ENCODE results near the gene MRPS7.

MRPS7 gene

DNA sequence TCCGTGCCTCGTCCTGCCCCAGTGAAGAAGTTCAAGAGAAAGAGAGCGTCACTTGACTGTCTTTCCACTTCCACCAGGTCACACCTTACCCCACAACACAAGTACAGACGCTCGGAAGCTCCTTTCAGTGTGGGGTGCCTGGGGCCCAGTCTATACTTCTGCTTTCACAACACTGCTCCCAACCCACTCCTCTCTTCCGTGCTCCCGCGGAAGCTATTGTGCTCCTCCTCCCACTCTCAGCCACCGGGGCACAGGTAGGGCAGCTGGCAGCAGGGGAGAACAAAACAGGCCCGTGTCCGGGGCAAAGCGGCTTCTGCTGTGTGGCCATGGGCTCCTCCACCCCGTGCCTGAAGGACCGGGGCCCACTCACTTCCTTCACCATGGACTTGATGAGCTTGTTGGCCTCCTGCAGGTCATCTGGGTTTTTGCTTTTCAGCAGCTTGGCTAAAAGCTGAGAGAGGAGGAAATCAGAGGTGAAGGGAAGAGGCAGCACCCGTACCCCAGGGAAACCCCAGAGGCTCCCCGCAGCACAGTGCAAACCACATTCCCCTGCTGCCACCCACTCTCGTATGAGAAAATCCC is 19.1 kb upstream of the MRPS7 start:
- no peak for TF ChIP-seq RARB (CRISPR knock-in tag; IDR thresholded peaks at IDR 0.05)
- TF ChIP-seq TCF4 (CRISPR knock-in tag; IDR thresholded peaks at IDR 0.05; ENCODE audit: borderline replicate concordance), result no peak
- TF ChIP-seq ZFP30 (CRISPR knock-in tag; IDR thresholded peaks at IDR 0.05), result no peak
- TF ChIP-seq ZC3H10 (CRISPR knock-in tag; IDR thresholded peaks at IDR 0.05), result no peak
- TF ChIP-seq, protein P1, sequence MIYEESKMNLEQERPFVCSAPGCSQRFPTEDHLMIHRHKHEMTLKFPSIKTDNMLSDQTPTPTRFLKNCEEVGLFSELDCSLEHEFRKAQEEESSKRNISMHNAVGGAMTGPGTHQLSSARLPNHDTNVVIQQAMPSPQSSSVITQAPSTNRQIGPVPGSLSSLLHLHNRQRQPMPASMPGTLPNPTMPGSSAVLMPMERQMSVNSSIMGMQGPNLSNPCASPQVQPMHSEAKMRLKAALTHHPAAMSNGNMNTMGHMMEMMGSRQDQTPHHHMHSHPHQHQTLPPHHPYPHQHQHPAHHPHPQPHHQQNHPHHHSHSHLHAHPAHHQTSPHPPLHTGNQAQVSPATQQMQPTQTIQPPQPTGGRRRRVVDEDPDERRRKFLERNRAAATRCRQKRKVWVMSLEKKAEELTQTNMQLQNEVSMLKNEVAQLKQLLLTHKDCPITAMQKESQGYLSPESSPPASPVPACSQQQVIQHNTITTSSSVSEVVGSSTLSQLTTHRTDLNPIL (CRISPR knock-in tag; IDR thresholded peaks at IDR 0.05; ENCODE audit: low read depth), result no peak
- TF ChIP-seq ESRRG (CRISPR knock-in tag; IDR thresholded peaks at IDR 0.05), result no peak
- TF ChIP-seq ZFP3 (CRISPR knock-in tag; IDR thresholded peaks at IDR 0.05), result no peak
- TF ChIP-seq PPARA (CRISPR knock-in tag; IDR thresholded peaks at IDR 0.05; ENCODE audit: borderline replicate concordance), result no peak
- no peak for TF ChIP-seq CSDC2 (CRISPR knock-in tag; IDR thresholded peaks at IDR 0.05)
- no peak for TF ChIP-seq GLIS3 (CRISPR knock-in tag; IDR thresholded peaks at IDR 0.05)
- TF ChIP-seq, protein P2, sequence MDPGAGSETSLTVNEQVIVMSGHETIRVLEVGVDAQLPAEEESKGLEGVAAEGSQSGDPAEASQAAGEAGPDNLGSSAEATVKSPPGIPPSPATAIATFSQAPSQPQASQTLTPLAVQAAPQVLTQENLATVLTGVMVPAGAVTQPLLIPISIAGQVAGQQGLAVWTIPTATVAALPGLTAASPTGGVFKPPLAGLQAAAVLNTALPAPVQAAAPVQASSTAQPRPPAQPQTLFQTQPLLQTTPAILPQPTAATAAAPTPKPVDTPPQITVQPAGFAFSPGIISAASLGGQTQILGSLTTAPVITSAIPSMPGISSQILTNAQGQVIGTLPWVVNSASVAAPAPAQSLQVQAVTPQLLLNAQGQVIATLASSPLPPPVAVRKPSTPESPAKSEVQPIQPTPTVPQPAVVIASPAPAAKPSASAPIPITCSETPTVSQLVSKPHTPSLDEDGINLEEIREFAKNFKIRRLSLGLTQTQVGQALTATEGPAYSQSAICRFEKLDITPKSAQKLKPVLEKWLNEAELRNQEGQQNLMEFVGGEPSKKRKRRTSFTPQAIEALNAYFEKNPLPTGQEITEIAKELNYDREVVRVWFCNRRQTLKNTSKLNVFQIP (CRISPR knock-in tag; IDR thresholded peaks at IDR 0.05; ENCODE audit: borderline replicate concordance, low read depth), result no peak
- TF ChIP-seq, protein P3, sequence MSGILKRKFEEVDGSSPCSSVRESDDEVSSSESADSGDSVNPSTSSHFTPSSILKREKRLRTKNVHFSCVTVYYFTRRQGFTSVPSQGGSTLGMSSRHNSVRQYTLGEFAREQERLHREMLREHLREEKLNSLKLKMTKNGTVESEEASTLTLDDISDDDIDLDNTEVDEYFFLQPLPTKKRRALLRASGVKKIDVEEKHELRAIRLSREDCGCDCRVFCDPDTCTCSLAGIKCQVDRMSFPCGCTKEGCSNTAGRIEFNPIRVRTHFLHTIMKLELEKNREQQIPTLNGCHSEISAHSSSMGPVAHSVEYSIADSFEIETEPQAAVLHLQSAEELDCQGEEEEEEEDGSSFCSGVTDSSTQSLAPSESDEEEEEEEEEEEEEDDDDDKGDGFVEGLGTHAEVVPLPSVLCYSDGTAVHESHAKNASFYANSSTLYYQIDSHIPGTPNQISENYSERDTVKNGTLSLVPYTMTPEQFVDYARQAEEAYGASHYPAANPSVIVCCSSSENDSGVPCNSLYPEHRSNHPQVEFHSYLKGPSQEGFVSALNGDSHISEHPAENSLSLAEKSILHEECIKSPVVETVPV (CRISPR knock-in tag; IDR thresholded peaks at IDR 0.05), result no peak
- TF ChIP-seq BACH2 (CRISPR knock-in tag; IDR thresholded peaks at IDR 0.05; ENCODE audit: borderline replicate concordance), result no peak
- no peak for ATAC-seq

DNA sequence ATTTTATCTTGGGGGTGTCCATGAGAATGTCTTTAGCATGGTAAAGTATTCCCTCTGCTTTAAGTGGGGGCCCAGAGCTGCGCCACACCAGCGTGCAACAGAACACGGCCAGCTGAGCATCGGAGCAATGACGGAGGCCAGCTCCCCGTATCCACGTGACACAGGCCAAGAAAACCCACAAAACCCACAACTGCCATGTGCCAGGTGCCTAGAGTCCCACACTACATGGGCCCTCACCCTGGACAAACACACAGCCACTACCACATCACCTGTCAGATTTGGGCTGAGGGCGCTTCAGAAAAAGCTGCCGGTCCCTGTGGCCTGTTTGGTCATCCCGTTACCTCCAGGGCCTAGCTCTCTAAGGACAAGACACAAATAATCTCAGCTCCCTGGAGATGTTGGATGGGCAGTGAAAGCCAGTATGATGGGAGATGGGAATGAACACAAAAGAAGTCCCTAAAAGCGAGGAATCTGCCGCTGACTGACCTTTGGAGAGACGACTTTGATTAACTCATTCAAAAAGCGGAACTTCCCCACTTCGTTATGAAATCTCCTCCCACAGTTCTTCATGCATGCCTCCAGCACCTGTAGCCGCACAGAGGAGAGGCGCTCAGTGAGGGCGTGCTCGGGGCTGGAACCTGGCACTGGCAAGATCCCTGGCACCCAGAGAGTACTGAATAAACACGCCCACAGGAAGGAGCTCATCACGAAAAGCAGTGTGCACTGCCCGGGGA is 17.4 kb upstream of the MRPS7 start:
- TF ChIP-seq GLIS3 (CRISPR knock-in tag; IDR thresholded peaks at IDR 0.05) (no peak), ZNF8 (CRISPR knock-in tag; IDR thresholded peaks at IDR 0.05) (no peak), SNAI2 (CRISPR knock-in tag; IDR thresholded peaks at IDR 0.05) (no peak), ARNTL (CRISPR knock-in tag; IDR thresholded peaks at IDR 0.05; ENCODE audit: borderline replicate concordance, low read depth) (no peak), ZFP30 (CRISPR knock-in tag; IDR thresholded peaks at IDR 0.05) (no peak), PPARA (CRISPR knock-in tag; IDR thresholded peaks at IDR 0.05; ENCODE audit: borderline replicate concordance) (no peak), CSDC2 (CRISPR knock-in tag; IDR thresholded peaks at IDR 0.05) (no peak), ZNF565 (CRISPR knock-in tag; conservative IDR thresholded peaks at IDR 0.05; ENCODE audit: low read depth) (no peak), TOX (CRISPR knock-in tag; IDR thresholded peaks at IDR 0.05; ENCODE audit: borderline replicate concordance) (no peak), ZNF70 (CRISPR knock-in tag; IDR thresholded peaks at IDR 0.05) (no peak)
- TF ChIP-seq, protein P4, sequence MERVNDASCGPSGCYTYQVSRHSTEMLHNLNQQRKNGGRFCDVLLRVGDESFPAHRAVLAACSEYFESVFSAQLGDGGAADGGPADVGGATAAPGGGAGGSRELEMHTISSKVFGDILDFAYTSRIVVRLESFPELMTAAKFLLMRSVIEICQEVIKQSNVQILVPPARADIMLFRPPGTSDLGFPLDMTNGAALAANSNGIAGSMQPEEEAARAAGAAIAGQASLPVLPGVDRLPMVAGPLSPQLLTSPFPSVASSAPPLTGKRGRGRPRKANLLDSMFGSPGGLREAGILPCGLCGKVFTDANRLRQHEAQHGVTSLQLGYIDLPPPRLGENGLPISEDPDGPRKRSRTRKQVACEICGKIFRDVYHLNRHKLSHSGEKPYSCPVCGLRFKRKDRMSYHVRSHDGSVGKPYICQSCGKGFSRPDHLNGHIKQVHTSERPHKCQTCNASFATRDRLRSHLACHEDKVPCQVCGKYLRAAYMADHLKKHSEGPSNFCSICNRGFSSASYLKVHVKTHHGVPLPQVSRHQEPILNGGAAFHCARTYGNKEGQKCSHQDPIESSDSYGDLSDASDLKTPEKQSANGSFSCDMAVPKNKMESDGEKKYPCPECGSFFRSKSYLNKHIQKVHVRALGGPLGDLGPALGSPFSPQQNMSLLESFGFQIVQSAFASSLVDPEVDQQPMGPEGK (CRISPR knock-in tag; IDR thresholded peaks at IDR 0.05; ENCODE audit: borderline replicate concordance), result no peak
- TF ChIP-seq, protein P1 (CRISPR knock-in tag; IDR thresholded peaks at IDR 0.05; ENCODE audit: low read depth), result no peak
- TF ChIP-seq, protein P3 (CRISPR knock-in tag; IDR thresholded peaks at IDR 0.05), result no peak
- no peak for ATAC-seq

Data from SK-N-SH treated with all-trans-retinoic acid at 6 μM for 48 hours (cell line).